CD14-positive monocyte (primary cell): ENCODE measurements around the gene CFAP299. TPM values are rescaled to one million over a fixed set of nuclear protein-coding genes. Genes with fewer than 3 reads are reported as not detected.
"Not testable (repeated sequence)": the region's sequence is repeated elsewhere in the genome, so short reads cannot be mapped to it uniquely, and the experiment has no call there.

Experiments
- DNase-seq, 3 donors: peaks; one replicate each; pipeline ENCODE4 v3.0.0-alpha.2; 2011 to 2022
- H2AFZ ChIP-seq: 2 replicates; pipeline ENCODE4 v1.6.0; 2012; ENCODE audit warnings: mild to moderate bottlenecking, low read depth, low read length, inconsistent platforms; ENCODE audit not compliant: insufficient read depth, poor library complexity, severe bottlenecking
- H3K27ac ChIP-seq, 2 donors: 1 replicate in 1 of 2; 2 replicates in 1 of 2; pipeline ENCODE4 v1.5.1; 2012 to 2013; ENCODE audit warnings: low read length in 2 of 2, control low read depth in 1 of 2, inconsistent platforms in 1 of 2, low read depth in 1 of 2, mild to moderate bottlenecking in 1 of 2
- H3K27me3 ChIP-seq, 2 donors: one replicate each; pipeline versions ENCODE4 v1.6.0 to v1.6.1; 2011 to 2013; ENCODE audit warnings: low read length in 2 of 2; ENCODE audit not compliant: control insufficient read depth in 2 of 2, insufficient read depth in 2 of 2
- H3K36me3 ChIP-seq, 2 donors: replicated peaks in 1 of 2; 1 replicate in 1 of 2; 2 replicates in 1 of 2; pipeline versions ENCODE4 v1.5.1 to v1.6.1; 2012 to 2013; ENCODE audit warnings: low read length in 2 of 2, control low read depth in 1 of 2, inconsistent platforms in 1 of 2, mild to moderate bottlenecking in 1 of 2; ENCODE audit not compliant: insufficient read depth in 2 of 2, control insufficient read depth in 1 of 2
- H3K4me1 ChIP-seq, 2 donors: 1 replicate in 1 of 2; 2 replicates in 1 of 2; pipeline versions ENCODE4 v1.5.1 to v1.6.1; 2012 to 2013; ENCODE audit warnings: low read length in 2 of 2, control low read depth in 1 of 2, inconsistent platforms in 1 of 2, mild to moderate bottlenecking in 1 of 2, moderate library complexity in 1 of 2; ENCODE audit not compliant: insufficient read depth in 2 of 2, control insufficient read depth in 1 of 2
- H3K4me2 ChIP-seq: replicated peaks from 2 replicates; pipeline ENCODE3; 2012; ENCODE audit warnings: low read length, moderate library complexity, mild to moderate bottlenecking; ENCODE audit not compliant: poor library complexity, severe bottlenecking; ENCODE audit errors: extremely low read depth
- H3K4me3 ChIP-seq, 3 experiments: fragments of 200-600 bp in 1 of 3; sonication (generic) in 1 of 3; replicated peaks in 1 of 3; 1 replicate in 2 of 3; 2 replicates in 1 of 3; pipeline ENCODE4 v1.5.1; 2011 to 2013; ENCODE audit warnings: low read length in 3 of 3, mild to moderate bottlenecking in 3 of 3, control low read depth in 2 of 3, low read depth in 2 of 3, inconsistent platforms in 1 of 3, moderate library complexity in 1 of 3
- H3K79me2 ChIP-seq: 2 replicates; pipeline ENCODE4 v1.6.0; 2012; ENCODE audit warnings: mild to moderate bottlenecking, control low read depth, inconsistent platforms, low read length, moderate library complexity; ENCODE audit not compliant: insufficient read depth
- H3K9ac ChIP-seq: 2 replicates; pipeline ENCODE4 v1.6.0; 2017; ENCODE audit warnings: low read length, mild to moderate bottlenecking; ENCODE audit not compliant: insufficient read depth, poor library complexity, severe bottlenecking
- H3K9me3 ChIP-seq, 2 donors: replicated peaks in 1 of 2; 1 replicate in 1 of 2; 2 replicates in 1 of 2; pipeline versions ENCODE4 v1.5.1 to v1.6.1; 2012 to 2013; ENCODE audit warnings: low read length in 2 of 2, control low read depth in 1 of 2; ENCODE audit not compliant: control insufficient read depth in 1 of 2, insufficient read depth in 1 of 2
- H4K20me1 ChIP-seq: 2 replicates; pipeline ENCODE4 v1.6.0; 2012; ENCODE audit warnings: mild to moderate bottlenecking, low read length, control low read depth, moderate library complexity; ENCODE audit not compliant: insufficient read depth
- H3K27ac Mint-ChIP-seq, 7 donors: one replicate each; pipeline ENCODE4 v1.8.0; 2020; ENCODE audit warnings: mild to moderate bottlenecking in 7 of 7, mixed read lengths in 7 of 7, moderate library complexity in 6 of 7, inconsistent platforms in 2 of 7
- H3K27me3 Mint-ChIP-seq, 3 donors: one replicate each; pipeline ENCODE4 v1.8.0; 2021 to 2022; ENCODE audit warnings: low read depth in 3 of 3, mild to moderate bottlenecking in 3 of 3, mixed read lengths in 3 of 3, moderate library complexity in 3 of 3, inconsistent platforms in 1 of 3
- H3K36me3 Mint-ChIP-seq, 2 donors: one replicate each; pipeline ENCODE4 v1.8.0; 2020; ENCODE audit warnings: mixed read lengths in 2 of 2, inconsistent platforms in 1 of 2, mild to moderate bottlenecking in 1 of 2
- H3K4me1 Mint-ChIP-seq: one replicate; pipeline ENCODE4 v1.8.0; 2020; ENCODE audit warnings: mild to moderate bottlenecking, mixed read lengths
- H3K4me3 Mint-ChIP-seq, 2 donors: one replicate each; pipeline ENCODE4 v1.8.0; 2020; ENCODE audit warnings: mild to moderate bottlenecking in 2 of 2, mixed read lengths in 2 of 2, moderate library complexity in 1 of 2
- H3K9me3 Mint-ChIP-seq, 7 donors: one replicate each; pipeline ENCODE4 v1.8.0; 2020 to 2022; ENCODE audit warnings: mixed read lengths in 7 of 7, mild to moderate bottlenecking in 6 of 7, moderate library complexity in 6 of 7, inconsistent platforms in 2 of 7
- WGBS: methylation state at CpG from one replicate; pipeline ENCODE4 v1.1.5; 2013; ENCODE audit warnings: missing lambda C conversion rate; ENCODE audit not compliant: insufficient coverage; 5-methylcytosine and 5-hydroxymethylcytosine counted together
- intact Hi-C, 2 donors: fragments of 100-400 bp; cut with micrococcal nuclease; formaldehyde crosslinking; loops; one replicate each; pipeline versions ENCODE4 v1.15.0 to v1.15.1; 2023
- polyA plus RNA-seq, 3 donors: library from polyadenylated mRNA; depleted of rRNA in 1 of 3; unstranded in 2 of 3; stranded (reverse) in 1 of 3; fragments of 300-500 nt in 2 of 3; fragments of >200 nt in 1 of 3; fragmentation: Illumina TruSeq in 2 of 3; gene quantifications; 1 replicate in 2 of 3; 2 replicates in 1 of 3; pipeline ENCODE4 v1.2.3, GENCODE V29; 2012 to 2021
- TF ChIP-seq, protein P1 (sequence below): fragments of 200-600 bp; IDR thresholded peaks from one replicate; pipeline ENCODE4 v1.8.0; 2022; ENCODE audit warnings: antibody characterized with exemption, mild to moderate bottlenecking

The CFAP299 gene
- polyA plus RNA-seq, 3 donors = not detected

DNA sequence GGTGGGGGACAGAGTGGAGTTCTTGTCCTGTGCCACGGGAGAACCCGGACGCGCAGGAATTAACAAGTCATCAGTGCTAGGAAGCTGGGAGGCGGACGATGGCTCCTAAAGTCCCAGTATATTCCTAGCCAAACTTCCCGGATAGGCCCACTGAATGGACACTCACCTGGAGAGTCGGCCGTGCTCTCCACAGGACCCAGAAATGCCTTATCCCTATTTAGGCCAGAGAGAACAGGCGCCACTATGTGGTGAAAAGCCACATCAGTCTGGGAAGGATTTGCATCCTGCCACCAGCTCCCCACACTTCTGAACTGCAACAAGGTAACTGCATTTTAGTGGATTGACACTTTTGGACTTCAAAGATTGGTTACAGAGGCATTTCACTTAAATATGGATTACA, 1.1 kb downstream of the CFAP299 start:
- H3K9ac ChIP-seq = no peak overlapping the region
- no peaks in the 10 kb centered on the region for H3K36me3 ChIP-seq
- H3K4me1 ChIP-seq = peaks cover 8 to 10% of the 10 kb centered on the region in 2 donors
- no peak overlapping the region for H3K27ac Mint-ChIP-seq
- H3K4me3 Mint-ChIP-seq = peak overlapping the region; percentile 89 to 96
- H3K27me3 ChIP-seq = peaks cover 4 to 13% of the 10 kb centered on the region in 2 donors
- H3K36me3 Mint-ChIP-seq = no peaks in the 10 kb centered on the region
- peak overlapping the region; percentile 87 for H3K4me2 ChIP-seq
- H3K27me3 Mint-ChIP-seq = peaks cover 9 to 21% (median 9%) of the 10 kb centered on the region in 3 donors
- H3K4me1 Mint-ChIP-seq = peaks cover 15% of the 10 kb centered on the region
- intact Hi-C loops = no loop called here
- peak overlapping the region; percentile 84 for H2AFZ ChIP-seq
- H3K79me2 ChIP-seq = no peaks in the 10 kb centered on the region
- no peak overlapping the region for H3K27ac ChIP-seq
- no peak for DNase-seq
- WGBS = 5% methylated on average over 6 of the region's 10 CpGs
- TF ChIP-seq, protein P1, sequence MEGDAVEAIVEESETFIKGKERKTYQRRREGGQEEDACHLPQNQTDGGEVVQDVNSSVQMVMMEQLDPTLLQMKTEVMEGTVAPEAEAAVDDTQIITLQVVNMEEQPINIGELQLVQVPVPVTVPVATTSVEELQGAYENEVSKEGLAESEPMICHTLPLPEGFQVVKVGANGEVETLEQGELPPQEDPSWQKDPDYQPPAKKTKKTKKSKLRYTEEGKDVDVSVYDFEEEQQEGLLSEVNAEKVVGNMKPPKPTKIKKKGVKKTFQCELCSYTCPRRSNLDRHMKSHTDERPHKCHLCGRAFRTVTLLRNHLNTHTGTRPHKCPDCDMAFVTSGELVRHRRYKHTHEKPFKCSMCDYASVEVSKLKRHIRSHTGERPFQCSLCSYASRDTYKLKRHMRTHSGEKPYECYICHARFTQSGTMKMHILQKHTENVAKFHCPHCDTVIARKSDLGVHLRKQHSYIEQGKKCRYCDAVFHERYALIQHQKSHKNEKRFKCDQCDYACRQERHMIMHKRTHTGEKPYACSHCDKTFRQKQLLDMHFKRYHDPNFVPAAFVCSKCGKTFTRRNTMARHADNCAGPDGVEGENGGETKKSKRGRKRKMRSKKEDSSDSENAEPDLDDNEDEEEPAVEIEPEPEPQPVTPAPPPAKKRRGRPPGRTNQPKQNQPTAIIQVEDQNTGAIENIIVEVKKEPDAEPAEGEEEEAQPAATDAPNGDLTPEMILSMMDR = no peak
- peaks cover 0 to 12% of the 10 kb centered on the region in 2 donors for H3K9me3 ChIP-seq
- H3K4me3 ChIP-seq = peak overlapping the region in 1 of 3 experiments; percentile 86
- H4K20me1 ChIP-seq = no peaks in the 10 kb centered on the region
- H3K9me3 Mint-ChIP-seq = peaks cover 0 to 17% (median 6%) of the 10 kb centered on the region in 7 donors

DNA sequence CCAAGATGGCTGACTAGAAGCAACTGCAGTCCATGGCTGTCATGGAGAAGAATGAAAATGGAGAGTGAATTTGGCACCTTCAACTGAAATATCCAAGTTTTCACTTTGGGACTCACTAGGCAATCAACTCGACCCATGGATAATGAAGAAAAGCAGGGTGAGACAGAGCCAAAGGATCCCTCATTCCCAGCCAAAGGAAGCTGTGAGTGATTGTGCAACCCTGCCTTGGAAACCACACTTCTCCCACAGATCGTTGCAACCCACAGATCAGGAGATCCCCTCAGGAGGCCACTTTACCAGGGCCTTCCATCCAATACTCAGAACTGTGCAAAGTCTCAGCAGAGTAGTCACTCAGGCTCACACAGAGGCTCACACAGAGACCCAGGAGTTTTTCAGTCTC, 4.5 kb downstream of the CFAP299 start:
- Histone ChIP-seq H3K36me3 (no peaks in the 10 kb centered on the region), H2AFZ (no peak overlapping the region), H3K4me2 (no peak overlapping the region), H3K9ac (no peak overlapping the region), H3K9me3 (peaks cover 0 to 13% of the 10 kb centered on the region in 2 donors), H3K79me2 (no peaks in the 10 kb centered on the region), H3K4me3 (no peak overlapping the region), H3K27me3 (peaks cover 4 to 10% of the 10 kb centered on the region in 2 donors), H3K4me1 (peaks cover 8 to 10% of the 10 kb centered on the region in 2 donors), H3K27ac (no peak overlapping the region), H4K20me1 (no peaks in the 10 kb centered on the region)
- no peaks in the 10 kb centered on the region for H3K36me3 Mint-ChIP-seq
- TF ChIP-seq, protein P1 = no peak
- DNase-seq = no peak
- H3K27me3 Mint-ChIP-seq = peaks cover 9 to 19% (median 9%) of the 10 kb centered on the region in 3 donors
- peaks cover 11 to 34% (median 16%) of the 10 kb centered on the region in 7 donors for H3K9me3 Mint-ChIP-seq
- 0% methylated on average over 1 of the region's 2 CpGs for WGBS
- peaks cover 15% of the 10 kb centered on the region for H3K4me1 Mint-ChIP-seq
- intact Hi-C loops = no loop called here
- no peak overlapping the region for H3K27ac Mint-ChIP-seq
- no peak overlapping the region for H3K4me3 Mint-ChIP-seq

GRCh38 chr4:80342684-80343083, 7.2 kb downstream of the CFAP299 start:
- H2AFZ ChIP-seq, H3K36me3 ChIP-seq, H3K4me2 ChIP-seq, H3K4me1 Mint-ChIP-seq, H3K27ac ChIP-seq, H3K4me3 ChIP-seq, H3K36me3 Mint-ChIP-seq, intact Hi-C loops, H3K27ac Mint-ChIP-seq, H3K27me3 ChIP-seq, H3K9ac ChIP-seq, H3K4me1 ChIP-seq, H3K4me3 Mint-ChIP-seq, DNase-seq, H3K79me2 ChIP-seq, H4K20me1 ChIP-seq, H3K27me3 Mint-ChIP-seq: not testable (repeated sequence)
- peaks cover 0 to 13% of the 10 kb centered on the region in 2 donors for H3K9me3 ChIP-seq
- H3K9me3 Mint-ChIP-seq = peaks cover 13 to 34% (median 16%) of the 10 kb centered on the region in 7 donors
